Measurements from ENCODE around the gene RNF186.

The RNF186 gene

DNA sequence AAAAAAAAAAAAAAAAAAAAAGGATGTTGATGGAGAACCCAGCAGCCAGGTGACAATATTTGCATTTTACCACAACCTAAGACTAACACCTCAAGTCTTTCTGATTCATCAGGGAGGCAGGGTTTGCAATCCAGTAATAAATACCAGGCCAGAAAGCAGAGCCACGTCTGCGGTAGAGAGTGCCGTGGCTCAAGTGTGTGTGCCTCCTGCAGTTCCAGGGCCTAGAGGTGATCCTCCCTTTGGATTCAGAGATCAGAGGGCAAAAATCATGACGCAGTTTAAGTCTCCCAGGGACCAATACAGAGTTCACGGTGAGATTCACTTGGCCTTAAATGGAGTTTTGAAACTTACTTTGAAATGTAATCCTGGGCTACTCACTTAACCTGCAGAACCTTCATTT lies 50.2 kb downstream of the RNF186 start:
- DNase-seq, result no peak
